Measurements from ENCODE around the gene NUP58.
"Not testable (repeated sequence)": the region's sequence is repeated elsewhere in the genome, so short reads cannot be mapped to it uniquely, and the experiment has no call there.

The NUP58 gene

GRCh38 chr13:25302121-25302520 is 696 bp downstream of the NUP58 start:
- DNase-seq (ENCODE audit: low read depth, low spot score) = no peak

DNA sequence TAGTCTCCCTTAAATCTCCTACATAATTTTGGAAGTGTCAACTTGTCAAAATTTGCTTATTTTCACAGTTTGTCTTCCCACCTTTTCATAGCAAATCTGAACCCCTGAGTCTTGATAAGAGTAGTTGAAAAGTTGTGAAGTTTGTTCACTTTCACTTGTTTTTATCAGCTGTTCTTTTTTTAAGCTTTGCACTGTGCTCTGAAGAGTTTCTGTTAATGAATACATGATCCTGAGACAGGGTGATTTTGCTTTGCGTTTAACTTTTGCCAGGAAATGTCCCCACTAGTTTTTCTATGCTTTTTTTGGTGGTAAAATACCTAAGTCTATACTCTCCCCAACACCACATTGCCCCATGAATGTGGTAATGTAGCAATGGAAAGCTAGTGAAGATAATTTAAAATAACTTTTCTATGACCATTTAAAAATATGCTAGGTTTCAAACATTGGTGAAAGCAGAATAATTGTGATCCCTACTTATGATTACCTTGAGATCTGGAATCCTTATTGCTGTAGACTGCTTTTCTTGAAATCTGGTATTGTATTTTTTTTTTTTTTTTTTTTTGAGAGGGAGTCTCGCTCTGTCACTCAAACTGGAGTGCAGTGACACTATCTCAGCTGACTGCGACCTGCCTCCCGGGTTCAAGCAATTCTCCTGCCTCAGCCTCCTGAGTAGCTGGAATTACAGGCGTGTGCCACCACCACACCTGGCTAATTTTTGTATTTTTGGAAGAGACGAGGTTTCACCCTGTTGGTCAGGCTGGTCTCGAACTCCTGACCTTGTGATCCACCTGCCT is 5.4 kb downstream of the NUP58 start:
- DNase-seq (ENCODE audit: low read depth, low spot score) = no peak

DNA sequence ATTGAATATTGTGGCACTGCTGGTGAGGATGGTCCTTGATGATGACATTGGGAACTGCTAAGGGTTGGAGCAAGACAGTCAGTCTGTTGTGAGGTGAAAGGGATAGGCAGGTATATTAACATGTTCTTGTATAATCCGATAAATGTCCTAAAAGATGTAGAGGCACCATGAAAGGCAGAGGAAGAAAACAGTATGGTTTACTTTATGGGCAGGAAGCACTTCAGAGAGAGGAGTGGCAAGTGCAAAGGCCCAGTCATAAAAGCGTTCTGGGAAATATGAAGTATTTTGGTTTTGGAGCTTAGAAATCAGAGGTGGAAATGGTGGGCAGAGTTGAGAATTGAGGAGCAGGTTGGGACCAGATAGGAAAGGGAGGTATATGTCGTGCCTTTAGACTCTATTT is 9.5 kb downstream of the NUP58 start:
- no peak for DNase-seq (ENCODE audit: low read depth, low spot score)

GRCh38 chr13:25318946-25319345 is 17.5 kb downstream of the NUP58 start:
- DNase-seq (ENCODE audit: low read depth, low spot score) = peak; percentile 18

DNA sequence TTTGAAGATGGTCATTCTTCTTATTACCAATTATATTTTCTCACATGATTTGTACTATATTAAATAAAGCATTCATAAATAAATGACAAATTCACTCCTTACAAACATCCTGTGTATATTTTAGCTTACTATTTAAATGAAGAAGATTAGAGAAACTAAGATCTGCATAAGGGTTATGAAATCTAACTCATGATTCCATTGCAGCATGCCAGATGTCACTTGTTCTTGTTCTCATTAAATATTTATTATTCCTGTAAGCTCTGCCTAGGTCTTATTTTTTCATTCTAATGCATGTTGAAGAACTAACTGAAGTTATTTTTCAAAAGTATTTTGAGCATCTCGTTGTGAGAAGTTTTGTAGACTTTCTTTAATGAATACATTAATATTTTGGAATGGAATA is 18.3 kb downstream of the NUP58 start:
- no peak for DNase-seq (ENCODE audit: low read depth, low spot score)

DNA sequence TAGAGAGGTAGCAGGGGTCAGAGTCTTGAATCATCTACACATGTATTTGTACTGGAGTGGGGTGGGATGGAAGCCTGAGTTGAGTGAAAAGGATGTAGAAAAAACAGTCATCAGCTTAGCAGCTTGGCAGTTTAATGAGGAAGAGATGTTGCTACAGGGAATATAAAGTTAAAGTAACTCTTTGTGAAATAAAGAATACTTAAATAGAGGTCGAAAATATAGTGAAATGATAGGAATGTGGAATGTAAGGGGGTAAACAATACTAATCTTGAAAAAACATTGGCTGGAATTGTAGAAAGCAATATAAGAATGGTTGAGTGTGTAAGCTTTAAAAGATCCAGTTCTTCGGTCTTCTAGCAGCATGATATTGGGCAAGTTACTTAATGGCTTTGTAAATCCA is 22.7 kb downstream of the NUP58 start:
- no peak for DNase-seq (ENCODE audit: low read depth, low spot score)

DNA sequence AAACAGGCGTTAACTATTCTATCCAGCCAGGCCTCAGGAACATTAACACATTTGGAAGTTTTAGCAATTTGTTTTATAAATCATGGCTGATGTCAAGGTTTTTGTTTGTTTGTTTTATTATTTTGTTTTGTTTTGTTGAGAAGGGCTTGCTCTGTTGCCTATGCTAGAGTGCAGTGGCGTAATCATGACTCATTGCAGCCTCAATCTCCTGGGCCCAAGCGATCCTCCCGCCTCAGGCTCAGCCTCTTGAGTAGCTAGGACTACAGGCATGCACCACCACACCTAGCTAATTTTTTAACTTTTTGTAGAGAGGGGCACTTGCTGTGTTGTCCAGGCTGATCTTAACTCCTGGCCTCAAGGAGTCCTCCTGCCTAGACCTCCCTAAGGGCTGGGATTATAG is 28.3 kb downstream of the NUP58 start:
- DNase-seq (ENCODE audit: low read depth, low spot score) = no peak

DNA sequence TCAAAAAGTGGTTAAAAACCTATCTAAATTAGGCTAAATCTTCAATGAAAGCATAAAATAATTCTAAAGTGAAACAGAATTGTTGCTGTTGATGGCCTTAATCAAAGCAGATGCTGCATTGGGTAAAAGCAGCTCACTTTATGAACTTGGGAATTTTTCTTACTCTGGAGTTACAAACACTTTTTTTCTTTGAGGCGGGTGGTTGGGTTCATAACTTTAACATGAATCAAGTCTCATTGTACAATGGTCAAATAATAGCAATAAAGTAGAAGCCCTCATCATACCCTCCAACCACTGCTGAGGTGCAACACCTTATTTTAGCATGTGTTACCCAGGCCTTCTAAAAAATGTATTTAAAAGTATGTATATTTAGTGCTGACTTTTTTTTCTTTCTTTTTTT is 29.1 kb downstream of the NUP58 start:
- DNase-seq (ENCODE audit: low read depth, low spot score) = no peak

GRCh38 chr13:25335856-25336255 is 34.4 kb downstream of the NUP58 start:
- peak; percentile 22 for DNase-seq (ENCODE audit: low read depth, low spot score)

DNA sequence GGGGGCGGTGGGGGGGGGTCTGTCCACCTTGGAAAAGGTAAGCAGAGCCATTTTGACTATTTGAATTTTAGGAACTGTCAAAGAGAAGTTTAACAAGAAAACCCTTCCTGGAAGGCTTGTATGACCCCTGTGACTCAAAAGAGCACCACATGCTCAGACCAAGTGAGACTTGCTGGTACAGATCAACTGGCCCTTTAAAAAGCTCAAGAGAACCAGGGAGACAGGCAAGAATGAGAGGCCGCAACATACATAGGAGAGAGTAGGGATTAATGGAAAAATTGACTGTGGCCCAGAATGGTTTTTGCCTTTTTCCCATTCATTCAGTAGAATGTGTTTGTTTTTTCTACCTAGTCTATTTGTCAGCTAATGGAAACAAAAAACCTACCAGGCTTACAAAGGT is 44.2 kb downstream of the NUP58 start:
- DNase-seq (ENCODE audit: low read depth, low spot score) = no peak

DNA sequence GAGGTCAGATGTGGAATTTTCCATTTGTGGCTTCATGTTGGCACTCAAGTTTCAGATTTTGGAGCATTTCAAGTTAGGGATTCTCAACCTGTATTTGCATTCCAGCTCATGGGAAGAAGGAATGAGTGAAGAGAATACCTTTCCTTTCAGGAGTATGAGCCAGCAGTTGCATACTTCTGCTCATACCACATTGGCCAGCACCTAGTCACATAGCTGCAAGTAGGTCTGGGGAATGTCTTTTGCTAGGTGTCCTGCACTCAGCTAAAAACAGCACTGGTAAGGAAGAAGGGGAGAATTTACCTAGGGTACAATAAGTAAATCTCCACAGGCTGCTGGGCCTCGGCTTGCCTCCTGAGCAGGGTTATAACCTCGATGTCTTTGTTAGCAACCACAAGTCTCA is 45.7 kb downstream of the NUP58 start:
- DNase-seq (ENCODE audit: low read depth, low spot score) = peak; percentile 13

GRCh38 chr13:25351404-25351803 is 50.0 kb downstream of the NUP58 start:
- no peak for DNase-seq (ENCODE audit: low read depth, low spot score)

DNA sequence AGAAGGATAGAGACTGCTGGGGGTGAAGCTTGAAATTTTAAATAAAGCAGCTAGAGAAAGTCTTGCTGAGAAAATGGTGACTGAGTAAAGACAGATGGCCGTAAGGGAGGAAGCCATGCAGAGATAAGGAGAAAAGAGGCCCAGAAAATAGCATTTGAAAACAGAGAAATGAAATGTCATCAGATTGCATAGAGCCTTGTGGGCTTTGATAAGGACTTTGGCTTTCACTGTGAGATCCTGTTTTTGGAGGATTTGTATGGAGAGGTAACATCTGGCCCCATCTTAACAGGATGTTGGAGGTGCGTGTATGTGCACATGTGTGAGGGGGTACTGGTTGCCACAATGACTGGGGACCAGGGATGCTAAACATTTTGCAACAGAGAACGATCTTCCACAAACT is 50.8 kb downstream of the NUP58 start:
- no peak for DNase-seq (ENCODE audit: low read depth, low spot score)

DNA sequence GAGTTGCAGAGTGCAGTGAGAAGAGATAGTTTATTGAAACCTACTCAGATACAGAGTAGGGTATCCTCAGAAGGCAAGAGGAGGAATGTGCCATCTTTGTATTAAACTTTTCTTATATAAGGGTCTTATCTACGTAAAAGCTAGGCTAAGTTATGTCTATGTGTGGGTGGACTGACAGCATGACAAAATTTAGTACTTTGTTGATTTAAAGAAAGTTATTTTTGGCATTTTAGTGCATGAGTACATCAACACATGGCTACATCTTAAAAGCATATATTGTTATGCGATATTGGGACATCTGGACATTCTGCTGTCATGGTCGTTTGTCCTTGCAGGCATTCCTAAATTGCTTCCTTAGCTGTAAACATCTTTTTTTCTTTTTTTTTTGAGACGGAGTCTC is 51.4 kb downstream of the NUP58 start:
- no peak for DNase-seq (ENCODE audit: low read depth, low spot score)

DNA sequence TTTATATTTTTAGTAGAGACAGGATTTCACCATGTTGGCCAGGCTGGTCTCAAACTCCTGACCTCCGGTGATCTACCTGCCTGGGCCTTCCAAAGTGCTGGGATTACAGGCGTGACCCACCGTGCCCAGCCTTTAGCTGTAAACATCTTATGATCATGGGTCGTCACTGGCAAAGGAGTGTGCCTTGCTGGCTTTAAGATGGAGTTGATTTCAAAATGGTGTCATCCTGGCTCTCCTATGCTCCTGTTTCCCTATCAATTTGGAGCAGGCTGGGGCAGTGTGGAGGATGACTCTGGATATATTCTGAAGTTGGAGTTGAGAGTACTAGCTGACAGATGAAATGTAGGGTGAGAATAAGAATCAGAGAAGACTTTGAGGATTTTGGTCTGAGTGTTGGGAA is 51.9 kb downstream of the NUP58 start:
- DNase-seq (ENCODE audit: low read depth, low spot score) = no peak

DNA sequence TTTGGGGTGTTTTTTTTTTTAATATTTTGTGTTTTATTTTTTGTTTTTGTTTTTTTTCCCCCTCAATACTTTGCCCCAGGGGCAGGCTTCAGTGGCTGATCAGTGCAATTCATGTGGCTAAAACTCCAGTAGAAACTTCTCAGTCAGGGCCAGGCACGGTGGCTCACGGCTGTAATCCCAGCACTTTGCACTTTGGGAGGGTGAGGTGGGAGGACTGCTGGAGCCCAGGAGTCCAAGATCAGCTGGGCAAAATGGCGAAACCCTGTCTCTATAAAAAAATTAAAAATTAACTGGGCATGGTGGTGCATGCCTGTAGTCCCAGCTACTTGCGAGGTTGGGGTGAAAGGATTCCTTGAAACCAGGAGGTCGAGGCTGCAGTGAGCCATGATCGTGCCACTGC is 53.0 kb downstream of the NUP58 start:
- no peak for DNase-seq (ENCODE audit: low read depth, low spot score)

GRCh38 chr13:25360443-25360842 is 59.0 kb downstream of the NUP58 start:
- not testable (repeated sequence) for DNase-seq (ENCODE audit: low read depth, low spot score)

DNA sequence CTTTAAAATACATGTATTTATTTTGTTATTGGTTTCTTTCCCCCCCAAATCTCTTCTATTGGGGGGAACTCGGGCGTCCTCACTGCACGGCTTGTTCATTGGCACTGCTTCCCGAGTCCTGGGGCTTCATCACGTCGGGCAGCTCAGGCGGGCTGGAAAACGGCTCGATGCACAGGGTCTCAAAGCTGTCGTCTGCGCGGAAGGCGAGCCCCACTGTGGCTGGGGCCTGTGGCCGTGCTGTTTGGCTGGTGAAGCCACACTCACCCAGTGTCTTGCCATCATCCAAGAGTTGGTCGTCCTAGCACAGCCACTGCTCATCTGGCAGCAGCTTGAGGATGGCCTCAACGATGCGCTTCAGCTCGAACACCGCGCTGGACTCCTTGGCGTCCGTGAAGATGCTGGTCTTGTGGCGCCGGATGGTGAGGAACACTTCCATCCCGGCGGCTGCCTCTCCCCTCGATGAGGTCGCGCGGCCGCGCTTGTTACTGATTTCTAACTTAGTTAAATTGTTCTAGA is 64.4 kb downstream of the NUP58 start:
- DNase-seq (ENCODE audit: low read depth, low spot score) = no peak

DNA sequence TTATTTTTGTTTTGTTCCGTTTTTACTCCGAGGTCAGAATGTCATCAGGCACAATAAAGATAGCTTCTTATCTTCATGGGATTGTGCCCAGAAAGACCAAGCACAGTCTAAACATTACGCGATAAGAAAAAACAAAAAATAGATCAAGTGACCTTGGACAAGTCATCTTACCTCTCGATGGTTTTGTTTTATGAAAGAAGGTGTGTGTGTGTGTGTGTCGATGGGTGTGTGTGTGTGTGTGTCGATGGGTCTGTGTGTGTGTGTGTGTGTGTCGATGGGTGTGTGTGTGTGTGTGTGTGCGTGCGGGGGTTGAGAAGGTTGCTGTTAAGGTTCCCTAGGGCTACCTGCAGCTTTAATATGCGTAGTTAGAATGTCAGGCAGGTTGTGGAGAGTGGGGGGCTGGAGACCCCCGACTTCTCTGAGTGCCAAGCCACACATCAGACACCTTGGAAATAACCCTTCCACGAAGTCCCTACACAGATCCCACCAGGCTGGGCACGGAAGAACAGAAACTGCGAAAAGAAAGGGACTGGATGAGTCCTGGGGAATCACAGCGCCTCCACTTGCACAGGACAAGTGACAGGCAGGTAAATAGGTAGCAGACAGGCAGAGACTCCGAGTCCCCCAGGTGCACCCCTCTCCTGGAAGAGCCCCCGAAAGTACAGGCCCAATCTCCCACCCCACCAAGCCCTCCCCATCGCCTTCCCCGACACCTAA is 69.9 kb downstream of the NUP58 start:
- peak; percentile 5 for DNase-seq (ENCODE audit: low read depth, low spot score)

GRCh38 chr13:25371875-25372283 is 70.5 kb downstream of the NUP58 start, which contains the start of gene ATP8A2:
Gene ATP8A2, plus strand, starts transcription at chr13:25371974. Its CDS starts 239 bp downstream, at chr13:25372213.
- peak; percentile 49 for DNase-seq (ENCODE audit: low read depth, low spot score)

- DNase-seq (ENCODE audit: low read depth, low spot score) = peak; percentile 18
These were observed 71.1 kb downstream of the NUP58 start for GRCh38 chr13:25372284-25373081.

GRCh38 chr13:25375727-25376358 is 74.4 kb downstream of the NUP58 start:
- DNase-seq (ENCODE audit: low read depth, low spot score) = peak; percentile 65

Data from astrocyte of the hippocampus (primary cell).